Endothelial cell of umbilical vein (primary cell): ENCODE data around the gene JCHAIN. TPM values are rescaled to one million over a fixed set of nuclear protein-coding genes. Genes with fewer than 3 reads are reported as not detected.

Experiments
- BruUV-seq: library from RNA; stranded (reverse); fragments of 400-500 nt; replicated peaks from 2 replicates; lab custom pipeline; 2021; lab: Mats Ljungman, UMichigan
- CTCF ChIA-PET: fragments of 300-600, 350-600 bp; sonication (Branson Sonifier 250); formaldehyde crosslinking; loops from one replicate; lab custom pipeline; 2021; ENCODE audit warnings: antibody characterized with exemption, inconsistent platforms; lab: Charles Lee
- POLR2A ChIA-PET: fragments of 300-600, 350-600 bp; sonication (Branson Sonifier 250); formaldehyde crosslinking; loops from one replicate; lab custom pipeline; 2021; ENCODE audit warnings: antibody characterized with exemption, inconsistent platforms; lab: Charles Lee
- DNase-seq: peaks from one replicate; pipeline ENCODE4 v3.0.0-alpha.2; 2011; ENCODE audit warnings: low read depth, low spot score
- FAIRE-seq: peaks from 2 replicates; lab custom pipeline; 2011; peaks lifted over from hg19 to GRCh38; lab: Jason Lieb, UNC
- H2AFZ ChIP-seq: 2 replicates; pipeline ENCODE4 v1.6.0; 2012; ENCODE audit warnings: low read depth, low read length, control low read depth, inconsistent platforms
- H3K27ac ChIP-seq: 2 replicates; pipeline ENCODE4 v1.5.1; 2011; ENCODE audit warnings: low read depth, mild to moderate bottlenecking, control low read depth, low read length, moderate library complexity; ENCODE audit not compliant: insufficient read depth
- H3K27me3 ChIP-seq, 2 experiments: 2 replicates each; pipeline versions ENCODE4 v1.6.0 to v1.6.1; 2011; ENCODE audit warnings: low read length in 2 of 2, mixed read lengths in 1 of 2; ENCODE audit not compliant: control insufficient read depth in 2 of 2, insufficient read depth in 2 of 2
- H3K36me3 ChIP-seq, 2 experiments: 2 replicates in 1 of 2; 3 replicates in 1 of 2; pipeline ENCODE4 v1.5.1; 2011; ENCODE audit warnings: low read length in 2 of 2, mild to moderate bottlenecking in 1 of 2, moderate library complexity in 1 of 2; ENCODE audit not compliant: control insufficient read depth in 2 of 2, insufficient read depth in 2 of 2; ENCODE audit errors: extremely low read depth in 1 of 2
- H3K4me1 ChIP-seq: 3 replicates; pipeline ENCODE4 v1.5.1; 2011; ENCODE audit warnings: mild to moderate bottlenecking, low read length; ENCODE audit not compliant: control insufficient read depth, insufficient read depth; ENCODE audit errors: extremely low read depth
- H3K4me2 ChIP-seq: 2 replicates; pipeline ENCODE4 v1.6.1; 2011; ENCODE audit warnings: low read length, control low read depth, mixed read lengths; ENCODE audit not compliant: insufficient read depth
- H3K4me3 ChIP-seq, 3 experiments: fragments of 200-600 bp in 1 of 3; sonication (generic), shearing (Covaris generic) in 1 of 3; replicated peaks in 1 of 3; 2 replicates each; pipeline ENCODE4 v1.5.1; 2011 to 2016; ENCODE audit warnings: control low read depth in 3 of 3, low read length in 3 of 3, mild to moderate bottlenecking in 2 of 3, inconsistent platforms in 1 of 3, low read depth in 1 of 3, moderate library complexity in 1 of 3; ENCODE audit not compliant: insufficient read depth in 1 of 3
- H3K79me2 ChIP-seq: 2 replicates; pipeline ENCODE4 v1.6.0; 2012; ENCODE audit warnings: low read length, inconsistent platforms; ENCODE audit not compliant: control insufficient read depth, insufficient read depth
- H3K9ac ChIP-seq: replicated peaks from 2 replicates; pipeline ENCODE3; 2011; ENCODE audit warnings: low read length, control low read depth; ENCODE audit not compliant: insufficient read depth; ENCODE audit errors: extremely low read depth
- H3K9me1 ChIP-seq: replicated peaks from 3 replicates; pipeline ENCODE4 v1.6.0; 2011; ENCODE audit warnings: mild to moderate bottlenecking, low read length; ENCODE audit not compliant: control insufficient read depth, insufficient read depth; ENCODE audit errors: extremely low read depth
- H3K9me3 ChIP-seq: replicated peaks from 2 replicates; pipeline ENCODE4 v1.5.1; 2012; ENCODE audit warnings: low read length, inconsistent platforms; ENCODE audit not compliant: control insufficient read depth, insufficient read depth
- H4K20me1 ChIP-seq: replicated peaks from 2 replicates; pipeline ENCODE3; 2011; ENCODE audit warnings: mild to moderate bottlenecking, low read length; ENCODE audit not compliant: control insufficient read depth, insufficient read depth; ENCODE audit errors: extremely low read depth
- EZH2 ChIP-seq: IDR thresholded peaks from 2 replicates; pipeline ENCODE4 v1.6.1; 2012; ENCODE audit warnings: borderline replicate concordance, low read depth, mild to moderate bottlenecking, moderate library complexity, low read length, inconsistent platforms; ENCODE audit not compliant: severe bottlenecking
- FOS ChIP-seq: IDR thresholded peaks from 2 replicates; pipeline ENCODE4 v1.6.1; 2011; ENCODE audit warnings: mild to moderate bottlenecking, low read length, moderate library complexity, borderline replicate concordance; ENCODE audit not compliant: insufficient read depth
- GATA2 ChIP-seq: IDR thresholded peaks from 2 replicates; pipeline ENCODE4 v1.7.0; 2011; ENCODE audit warnings: low read depth, mild to moderate bottlenecking, moderate library complexity, mixed read lengths, low read length; ENCODE audit not compliant: insufficient read length, insufficient read depth
- JUN ChIP-seq: IDR thresholded peaks from 2 replicates; pipeline ENCODE4 v1.6.1; 2011; ENCODE audit warnings: borderline replicate concordance, low read depth; ENCODE audit not compliant: insufficient read length, insufficient read depth
- MYC ChIP-seq: IDR thresholded peaks from one replicate; pipeline ENCODE4 v1.6.1; 2011; ENCODE audit warnings: mild to moderate bottlenecking, low read depth, low read length
- POLR2A ChIP-seq: IDR thresholded peaks from 2 replicates; pipeline ENCODE4 v1.6.1; 2012; ENCODE audit warnings: low read depth, mild to moderate bottlenecking, control low read depth, low read length
- dilution Hi-C: fragments of 300-500 bp; cut with MboI; formaldehyde crosslinking; loops from one replicate; pipeline ENCODE4 v1.15.0; 2019; ENCODE audit warnings: low sequenced_read_pairs; ENCODE audit not compliant: extremely low pct_ligation_motif_present
- intact Hi-C: fragments of 100-400 bp; cut with micrococcal nuclease; formaldehyde crosslinking; loops from one replicate; pipeline ENCODE4 v1.10.0; 2022
- polyA plus RNA-seq, 4 experiments: library from polyadenylated mRNA; depleted of rRNA in 3 of 4; stranded (reverse) in 3 of 4; unstranded in 1 of 4; fragments of >200 nt; gene quantifications; 2 replicates each; pipeline versions ENCODE4 v1.2.1 to v1.2.3, GENCODE V29; 2011 to 2012; ENCODE audit warnings: missing spikeins in 1 of 4
- total RNA-seq: library from RNA; stranded (reverse); gene quantifications from 2 replicates; pipeline ENCODE4 v1.2.3, GENCODE V29; 2021
- TF ChIP-seq, protein P1 (sequence below), 2 donors: IDR thresholded peaks; 1 replicate in 1 of 2; 2 replicates in 1 of 2; pipeline ENCODE4 v1.5.1; 2011; ENCODE audit warnings: low read length in 2 of 2, mild to moderate bottlenecking in 2 of 2, moderate library complexity in 2 of 2, control low read depth in 1 of 2, inconsistent platforms in 1 of 2, low read depth in 1 of 2; ENCODE audit not compliant: insufficient read depth in 1 of 2; ENCODE audit errors: extremely low read depth in 1 of 2
- TF ChIP-seq, protein P2 (sequence below): IDR thresholded peaks from 2 replicates; pipeline ENCODE4 v1.6.1; 2011; ENCODE audit not compliant: insufficient read depth, insufficient read length

JCHAIN gene
- total and polyA plus RNA-seq, 2 donors (not counting 3 experiments of a cell fraction or from before 2014, with no cell fraction given), result not detected

DNA sequence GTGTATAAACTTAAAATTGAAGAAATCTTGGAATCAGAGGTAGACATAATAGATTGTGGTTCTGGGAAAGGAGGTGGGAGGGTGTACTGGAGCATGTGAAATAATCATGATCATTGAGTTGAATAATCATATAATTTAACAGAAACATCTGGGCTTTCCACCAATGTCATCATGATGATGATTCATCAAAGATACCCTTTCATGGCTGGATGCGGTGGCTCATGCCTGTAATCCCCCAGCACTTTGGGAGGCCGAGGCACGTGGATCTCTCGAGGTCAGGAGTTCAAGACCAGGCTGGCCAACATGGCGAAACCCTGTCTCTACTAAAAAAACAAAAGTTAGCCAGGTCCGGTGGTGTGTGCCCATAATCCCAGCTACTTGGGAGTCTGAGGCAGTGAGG, 48.8 kb upstream of the JCHAIN start:
- H3K36me3 ChIP-seq, result no peaks in the 10 kb centered on the region
- H3K4me3 ChIP-seq, result no peak overlapping the region
- no peak overlapping the region for H3K27ac ChIP-seq
- H2AFZ ChIP-seq, result no peak overlapping the region
- ChIA-PET POLR2A (no interaction called here), CTCF (interaction anchor here (0.6 kb wide), 1 partner anchor 9 kb away, joined by 4 read pairs; no protein-coding TSS in a partner anchor)
- TF ChIP-seq, protein P1, sequence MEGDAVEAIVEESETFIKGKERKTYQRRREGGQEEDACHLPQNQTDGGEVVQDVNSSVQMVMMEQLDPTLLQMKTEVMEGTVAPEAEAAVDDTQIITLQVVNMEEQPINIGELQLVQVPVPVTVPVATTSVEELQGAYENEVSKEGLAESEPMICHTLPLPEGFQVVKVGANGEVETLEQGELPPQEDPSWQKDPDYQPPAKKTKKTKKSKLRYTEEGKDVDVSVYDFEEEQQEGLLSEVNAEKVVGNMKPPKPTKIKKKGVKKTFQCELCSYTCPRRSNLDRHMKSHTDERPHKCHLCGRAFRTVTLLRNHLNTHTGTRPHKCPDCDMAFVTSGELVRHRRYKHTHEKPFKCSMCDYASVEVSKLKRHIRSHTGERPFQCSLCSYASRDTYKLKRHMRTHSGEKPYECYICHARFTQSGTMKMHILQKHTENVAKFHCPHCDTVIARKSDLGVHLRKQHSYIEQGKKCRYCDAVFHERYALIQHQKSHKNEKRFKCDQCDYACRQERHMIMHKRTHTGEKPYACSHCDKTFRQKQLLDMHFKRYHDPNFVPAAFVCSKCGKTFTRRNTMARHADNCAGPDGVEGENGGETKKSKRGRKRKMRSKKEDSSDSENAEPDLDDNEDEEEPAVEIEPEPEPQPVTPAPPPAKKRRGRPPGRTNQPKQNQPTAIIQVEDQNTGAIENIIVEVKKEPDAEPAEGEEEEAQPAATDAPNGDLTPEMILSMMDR (IDR thresholded peaks at IDR 0.05; ENCODE audit: extremely low read depth in 1 of 2, insufficient read depth in 1 of 2, low read depth in 1 of 2, low read length in 2 of 2), result no peak
- TF ChIP-seq FOS (no peak), MYC (no peak), EZH2 (no peak)
- FAIRE-seq (no peak), DNase-seq (no peak)
- dilution Hi-C loops (no loop called here), intact Hi-C loops (no loop called here)
- H3K27me3 ChIP-seq, result no peaks in the 10 kb centered on the region
- H3K9me1 ChIP-seq, result no peaks in the 10 kb centered on the region
- peaks cover 28% of the 10 kb centered on the region for H3K79me2 ChIP-seq
- BruUV-seq, result no TSS peak
- H3K4me2 ChIP-seq, result no peak overlapping the region
- peaks cover 5% of the 10 kb centered on the region for H3K4me1 ChIP-seq
- no peaks in the 10 kb centered on the region for H3K9me3 ChIP-seq
- no peak overlapping the region for H3K9ac ChIP-seq
- H4K20me1 ChIP-seq, result no peaks in the 10 kb centered on the region

DNA sequence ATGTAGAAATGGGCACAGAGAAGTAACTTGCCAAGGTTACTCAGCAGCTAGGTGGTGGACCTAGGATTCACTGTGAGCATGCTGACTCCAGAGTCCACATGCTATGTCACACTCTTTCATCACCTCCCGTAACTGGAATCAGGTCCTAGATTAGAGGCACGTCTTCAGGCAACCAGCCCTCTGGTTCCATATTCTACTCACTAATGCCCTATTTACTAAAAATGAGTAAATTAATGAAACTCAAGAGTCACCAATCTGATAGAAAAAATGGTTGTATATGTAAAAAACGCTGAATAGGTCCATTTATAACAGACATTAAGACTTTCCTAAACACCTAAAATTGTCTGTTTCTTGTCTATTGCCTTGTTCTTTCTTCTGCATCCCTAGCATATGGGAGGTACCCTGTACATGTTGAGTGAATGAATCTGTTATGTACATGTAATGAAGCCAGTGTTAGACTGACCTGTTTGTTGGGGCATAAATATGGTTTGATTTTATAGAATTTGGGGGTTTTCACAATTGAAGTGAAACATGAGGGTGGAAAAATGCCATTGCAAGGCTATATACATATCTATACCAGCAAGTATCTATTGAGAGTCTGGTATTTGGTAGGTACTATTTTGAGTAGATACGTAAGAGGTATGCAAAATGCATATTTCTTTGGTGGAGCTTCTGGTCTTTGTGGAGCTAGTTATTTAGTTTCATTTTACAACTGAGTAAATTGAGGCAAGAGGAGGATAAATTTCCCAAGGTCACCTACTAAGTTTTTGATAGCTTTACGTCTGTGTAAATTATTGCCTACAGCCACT, 48.0 kb upstream of the JCHAIN start:
- no peak overlapping the region for H2AFZ ChIP-seq
- no peaks in the 10 kb centered on the region for H3K9me3 ChIP-seq
- DNase-seq (no peak), FAIRE-seq (no peak)
- H3K27me3 ChIP-seq, result no peaks in the 10 kb centered on the region
- peaks cover 33% of the 10 kb centered on the region for H3K79me2 ChIP-seq
- no peak overlapping the region for H3K4me3 ChIP-seq
- POLR2A ChIA-PET, result no interaction called here
- H4K20me1 ChIP-seq, result no peaks in the 10 kb centered on the region
- peaks cover 5% of the 10 kb centered on the region for H3K4me1 ChIP-seq
- H3K36me3 ChIP-seq, result no peaks in the 10 kb centered on the region
- CTCF ChIA-PET, result no interaction called here
- intact Hi-C loops (no loop called here), dilution Hi-C loops (no loop called here)
- TF ChIP-seq, protein P2, sequence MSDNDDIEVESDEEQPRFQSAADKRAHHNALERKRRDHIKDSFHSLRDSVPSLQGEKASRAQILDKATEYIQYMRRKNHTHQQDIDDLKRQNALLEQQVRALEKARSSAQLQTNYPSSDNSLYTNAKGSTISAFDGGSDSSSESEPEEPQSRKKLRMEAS, result no peak
- no peak for TF ChIP-seq JUN
- no peak for TF ChIP-seq POLR2A
- no peak for TF ChIP-seq GATA2
- TF ChIP-seq FOS, result no peak
- TF ChIP-seq, protein P1 (IDR thresholded peaks at IDR 0.05; ENCODE audit: extremely low read depth in 1 of 2, insufficient read depth in 1 of 2, low read depth in 1 of 2, low read length in 2 of 2), result no peak
- TF ChIP-seq EZH2, result no peak
- no peaks in the 10 kb centered on the region for H3K9me1 ChIP-seq
- H3K9ac ChIP-seq, result no peak overlapping the region
- no peak overlapping the region for H3K4me2 ChIP-seq
- no TSS peak for BruUV-seq
- H3K27ac ChIP-seq, result no peak overlapping the region
